Lung (tissue), 12 donors: ENCODE results near the gene AFAP1. TPM values are rescaled to one million over a fixed set of nuclear protein-coding genes. Genes with fewer than 3 reads are reported as not detected.
A peak's percentile ranks its signal among the peaks of the same experiment; 100 is the strongest.

ENCODE experiments used
- ATAC-seq: fragments of 200-7000 bp; cut with Tn5 transposase; one replicate; pipeline ENCODE4 v1.9.1; 2020; ENCODE audit warnings: moderate number of reproducible peaks; ENCODE audit not compliant: insufficient read depth, low FRiP score
- DNase-seq, 3 donors: peaks; one replicate each; pipeline ENCODE4 v3.0.0-alpha.2; 2013 to 2017
- H3K27ac ChIP-seq, 2 donors: one replicate each; pipeline ENCODE4 v1.5.1; 2013; ENCODE audit warnings: mild to moderate bottlenecking in 2 of 2, moderate library complexity in 2 of 2, control low read depth in 1 of 2, inconsistent platforms in 1 of 2, low read depth in 1 of 2, low read length in 1 of 2
- H3K27me3 ChIP-seq, 3 donors: one replicate each; pipeline ENCODE4 v1.5.1; 2013; ENCODE audit warnings: low read length in 2 of 3; ENCODE audit not compliant: control insufficient read depth in 3 of 3, insufficient read depth in 3 of 3
- H3K36me3 ChIP-seq, 4 donors: one replicate each; pipeline ENCODE4 v1.5.1; 2013; ENCODE audit warnings: low read length in 4 of 4, mild to moderate bottlenecking in 1 of 4, moderate library complexity in 1 of 4; ENCODE audit not compliant: control insufficient read depth in 4 of 4, insufficient read depth in 4 of 4
- H3K4me1 ChIP-seq, 5 donors: one replicate each; pipeline ENCODE4 v1.5.1; 2013; ENCODE audit warnings: low read length in 5 of 5, mild to moderate bottlenecking in 2 of 5, moderate library complexity in 1 of 5; ENCODE audit not compliant: control insufficient read depth in 5 of 5, insufficient read depth in 5 of 5
- H3K4me3 ChIP-seq: one replicate; pipeline ENCODE4 v1.5.1; 2013; ENCODE audit warnings: mild to moderate bottlenecking, control low read depth, moderate library complexity
- H3K9ac ChIP-seq, 2 donors: one replicate each; pipeline ENCODE4 v1.5.1; 2013; ENCODE audit warnings: low read length in 2 of 2, control low read depth in 1 of 2; ENCODE audit not compliant: insufficient read depth in 1 of 2
- H3K9me3 ChIP-seq, 4 donors: one replicate each; pipeline ENCODE4 v1.5.1; 2013; ENCODE audit warnings: low read length in 3 of 4, mild to moderate bottlenecking in 1 of 4, moderate library complexity in 1 of 4; ENCODE audit not compliant: control insufficient read depth in 4 of 4, insufficient read depth in 3 of 4
- WGBS, 2 donors: extraction: QIAGEN DNeasy Blood & Tissue Kit; methylation state at CpG; one replicate each; pipeline ENCODE4 v1.1.7; 2013; 5-methylcytosine and 5-hydroxymethylcytosine counted together
- polyA plus RNA-seq, 2 donors: library from polyadenylated mRNA; stranded (reverse); fragments of 200-250 nt; gene quantifications; one replicate each; pipeline ENCODE4 v1.2.1, GENCODE V29; 2013
- total RNA-seq, 2 donors: library from RNA; depleted of rRNA in 1 of 2; stranded (reverse); fragments of >200 nt in 1 of 2; gene quantifications; one replicate each; pipeline ENCODE4 v1.2.1, GENCODE V29; 2014 to 2021
- TF ChIP-seq, protein P1 (sequence below): IDR thresholded peaks from 2 replicates; pipeline ENCODE4 v1.5.1; 2012; ENCODE audit warnings: mild to moderate bottlenecking; ENCODE audit errors: control extremely low read depth, extremely low read depth
- donor health status: control.
- donor health status: control.
- donor health status: Bipolar disorder and iron deficiency.
- donor health status: healthy.
- donor health status: DM: yes; HTN: yes; CAD: no.

Gene AFAP1
- total and polyA plus RNA-seq, 4 donors, result 5.3 to 34.1 (median 12.3) TPM

DNA sequence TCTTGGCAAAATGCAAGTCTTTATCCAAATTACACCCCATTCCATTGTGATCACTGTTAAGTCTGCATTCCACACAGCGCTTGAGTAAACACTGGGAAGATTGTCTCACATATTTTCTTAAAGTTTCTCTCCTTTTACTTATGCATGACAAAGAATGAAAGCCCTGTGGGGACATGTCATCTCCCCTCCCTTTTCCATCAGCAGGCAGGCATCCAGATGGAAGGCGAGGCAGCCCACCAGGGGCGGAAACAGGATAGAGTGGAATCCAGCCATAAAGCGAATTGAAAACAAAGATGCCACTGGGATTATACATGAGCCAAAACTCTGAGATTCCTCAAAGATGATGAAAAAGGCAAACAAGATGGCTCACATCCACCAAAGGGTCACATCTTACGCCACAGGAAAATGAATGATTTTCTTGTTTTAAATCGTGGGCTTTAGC lies 78.2 kb downstream of the AFAP1 start:
- peaks cover 6 to 41% (median 15%) of the 10 kb centered on the region in 5 donors for H3K4me1 ChIP-seq
- ATAC-seq (no peak), DNase-seq (peak; percentile 71 to 86 (median 78))
- H3K9me3 ChIP-seq, result peaks cover 0 to 2% (median under 1%) of the 10 kb centered on the region in 4 donors
- no peaks in the 10 kb centered on the region for H3K27me3 ChIP-seq
- no peak overlapping the region for H3K9ac ChIP-seq
- H3K4me3 ChIP-seq, result no peak overlapping the region
- WGBS, 2 donors, result 73 to 76% methylated on average over 6 of the region's 6 CpGs
- peaks cover 0 to 4% (median 0%) of the 10 kb centered on the region in 4 donors for H3K36me3 ChIP-seq
- TF ChIP-seq, protein P1, sequence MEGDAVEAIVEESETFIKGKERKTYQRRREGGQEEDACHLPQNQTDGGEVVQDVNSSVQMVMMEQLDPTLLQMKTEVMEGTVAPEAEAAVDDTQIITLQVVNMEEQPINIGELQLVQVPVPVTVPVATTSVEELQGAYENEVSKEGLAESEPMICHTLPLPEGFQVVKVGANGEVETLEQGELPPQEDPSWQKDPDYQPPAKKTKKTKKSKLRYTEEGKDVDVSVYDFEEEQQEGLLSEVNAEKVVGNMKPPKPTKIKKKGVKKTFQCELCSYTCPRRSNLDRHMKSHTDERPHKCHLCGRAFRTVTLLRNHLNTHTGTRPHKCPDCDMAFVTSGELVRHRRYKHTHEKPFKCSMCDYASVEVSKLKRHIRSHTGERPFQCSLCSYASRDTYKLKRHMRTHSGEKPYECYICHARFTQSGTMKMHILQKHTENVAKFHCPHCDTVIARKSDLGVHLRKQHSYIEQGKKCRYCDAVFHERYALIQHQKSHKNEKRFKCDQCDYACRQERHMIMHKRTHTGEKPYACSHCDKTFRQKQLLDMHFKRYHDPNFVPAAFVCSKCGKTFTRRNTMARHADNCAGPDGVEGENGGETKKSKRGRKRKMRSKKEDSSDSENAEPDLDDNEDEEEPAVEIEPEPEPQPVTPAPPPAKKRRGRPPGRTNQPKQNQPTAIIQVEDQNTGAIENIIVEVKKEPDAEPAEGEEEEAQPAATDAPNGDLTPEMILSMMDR, result no peak
- H3K27ac ChIP-seq, result no peak overlapping the region

DNA sequence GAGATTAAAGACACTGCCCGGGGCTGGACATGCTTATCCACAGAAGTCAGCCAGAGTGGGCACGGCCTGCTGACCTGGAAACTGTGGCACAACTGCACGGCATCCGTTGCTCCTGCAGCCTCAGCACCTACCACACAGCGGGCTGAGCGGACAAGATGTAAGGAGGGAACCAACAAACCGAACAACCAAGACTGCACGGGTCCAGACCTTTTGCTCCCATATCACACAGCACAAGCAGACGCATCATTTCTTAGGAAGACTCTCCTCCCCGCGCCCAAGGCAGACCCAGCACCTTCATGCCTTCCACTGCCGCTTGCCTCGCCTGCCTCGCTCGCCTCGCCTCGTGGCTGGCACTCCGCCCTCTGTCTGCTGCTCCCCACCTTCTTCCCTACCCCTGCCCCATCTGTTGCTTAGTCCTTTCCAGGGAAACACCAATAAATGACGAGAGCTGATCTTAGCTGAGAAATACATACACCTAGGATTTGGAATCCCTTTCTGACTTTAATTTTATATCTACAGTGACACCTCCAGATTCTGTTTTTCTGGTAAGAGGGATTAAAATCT lies 79.0 kb downstream of the AFAP1 start:
- TF ChIP-seq, protein P1, result no peak
- WGBS, 2 donors, result 93% methylated on average over 19 of the region's 19 CpGs
- Histone ChIP-seq H3K4me3 (no peak overlapping the region), H3K9me3 (peaks cover 0 to 2% (median under 1%) of the 10 kb centered on the region in 4 donors), H3K27me3 (no peaks in the 10 kb centered on the region), H3K27ac (no peak overlapping the region), H3K4me1 (peaks cover 6 to 41% (median 15%) of the 10 kb centered on the region in 5 donors), H3K9ac (no peak overlapping the region), H3K36me3 (peaks cover 0 to 3% (median under 1%) of the 10 kb centered on the region in 4 donors)
- DNase-seq (no peak), ATAC-seq (no peak)

DNA sequence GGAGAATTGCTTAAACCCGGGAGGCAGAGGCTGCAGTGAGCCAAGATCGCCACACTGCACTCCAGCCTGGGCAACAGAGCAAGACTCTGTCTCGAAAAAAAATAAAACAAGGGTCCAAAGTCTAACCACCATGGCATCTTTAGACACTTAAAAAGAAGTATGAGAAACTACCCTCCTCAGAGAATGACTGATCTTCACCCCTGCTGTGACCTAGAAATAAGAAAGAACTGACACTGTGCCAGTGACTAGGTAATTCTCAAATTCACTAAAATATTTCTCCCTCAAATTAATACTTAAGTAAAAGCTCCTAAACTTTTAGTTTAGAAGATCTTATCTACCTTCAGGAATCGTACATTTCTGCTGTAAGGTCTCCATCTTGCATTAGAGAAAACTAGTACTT lies 80.3 kb downstream of the AFAP1 start:
- TF ChIP-seq, protein P1, result no peak
- Histone ChIP-seq H3K4me1 (peaks cover 6 to 41% (median 15%) of the 10 kb centered on the region in 5 donors), H3K9ac (no peak overlapping the region), H3K27ac (no peak overlapping the region), H3K9me3 (peaks cover 0 to 2% (median under 1%) of the 10 kb centered on the region in 4 donors), H3K27me3 (no peaks in the 10 kb centered on the region), H3K36me3 (peaks cover 0 to 6% (median 0%) of the 10 kb centered on the region in 4 donors), H3K4me3 (no peak overlapping the region)
- no peak for ATAC-seq
- WGBS, 2 donors, result 74 to 80% methylated on average over 4 of the region's 4 CpGs
- DNase-seq, result no peak
